Uterus (tissue), 4 donors: ENCODE measurements around the gene ARID1B. TPM values are rescaled to one million over a fixed set of nuclear protein-coding genes. Genes with fewer than 3 reads are reported as not detected.

Source experiments
- DNase-seq, 2 donors: peaks; one replicate each; pipeline ENCODE4 v3.0.0-alpha.2; 2019 to 2020
- H3K27ac ChIP-seq, 2 donors: fragments of 200-600 bp; sonication (generic); 1 replicate in 1 of 2; 2 replicates in 1 of 2; pipeline ENCODE4 v1.5.1; 2016 to 2018
- H3K27me3 ChIP-seq, 2 donors: fragments of 200-600 bp; sonication (generic); one replicate each; pipeline ENCODE4 v1.5.1; 2018 to 2019; ENCODE audit warnings: control low read depth in 1 of 2
- H3K36me3 ChIP-seq, 2 donors: fragments of 200-600 bp; sonication (generic); one replicate each; pipeline ENCODE4 v1.5.1; 2019; ENCODE audit warnings: control low read depth in 1 of 2
- H3K4me1 ChIP-seq, 2 donors: fragments of 200-600 bp; sonication (generic); one replicate each; pipeline ENCODE4 v1.5.1; 2018 to 2019; ENCODE audit warnings: control low read depth in 1 of 2
- H3K4me3 ChIP-seq, 2 donors: fragments of 200-600 bp; sonication (generic); 1 replicate in 1 of 2; 2 replicates in 1 of 2; pipeline ENCODE4 v1.5.1; 2018 to 2019; ENCODE audit warnings: mild to moderate bottlenecking in 1 of 2
- H3K9me3 ChIP-seq, 2 donors: fragments of 200-600 bp; sonication (generic); one replicate each; pipeline ENCODE4 v1.5.1; 2019; ENCODE audit warnings: control low read depth in 1 of 2
- CTCF ChIP-seq, 4 experiments: fragments of 200-600 bp in 2 of 4; fragments of 450-650 bp in 2 of 4; sonication (generic) in 2 of 4; IDR thresholded peaks; one replicate each; pipeline ENCODE4 v1.5.1; 2016 to 2019; ENCODE audit warnings: antibody characterized with exemption in 4 of 4, mild to moderate bottlenecking in 2 of 4, moderate library complexity in 1 of 4
- POLR2A ChIP-seq, 2 donors: fragments of 450-650 bp; IDR thresholded peaks; one replicate each; pipeline ENCODE4 v1.6.1; 2016; ENCODE audit warnings: antibody characterized with exemption in 2 of 2, mild to moderate bottlenecking in 1 of 2, moderate library complexity in 1 of 2
- intact Hi-C: fragments of 100-400 bp; cut with DNase I; formaldehyde crosslinking; loops from one replicate; pipeline ENCODE4 v1.15.1; 2023; ENCODE audit warnings: low total_unique reads
- total RNA-seq, 4 donors: library from RNA; depleted of rRNA in 3 of 4; stranded (reverse); fragments of >200 nt in 3 of 4; gene quantifications; one replicate each; pipeline versions ENCODE4 v1.1.0 to v1.2.4, GENCODE V29; 2014 to 2023
- donor health status: DM: yes; HTN: yes; CAD: no.

ARID1B gene
- total RNA-seq, 4 donors from 2014 or later = 63.8 to 198 (median 125) TPM

GRCh38 chr6:157221049-157221816 lies 444.1 kb downstream of the ARID1B start:
- TF ChIP-seq POLR2A (IDR thresholded peaks at IDR 0.05) (no peak), CTCF (IDR thresholded peaks at IDR 0.05) (peak; percentile 20 to 52 (median 38))
- peaks cover 8 to 9% of the 10 kb centered on the region in 2 donors for H3K4me1 ChIP-seq
- peak overlapping the region; percentile 23 to 34 for H3K4me3 ChIP-seq
- no peaks in the 10 kb centered on the region for H3K36me3 ChIP-seq
- H3K27ac ChIP-seq = peak overlapping the region in 1 of 2 donors; percentile 0
- DNase-seq = peak; percentile 73 to 82
- no peaks in the 10 kb centered on the region for H3K9me3 ChIP-seq
- H3K27me3 ChIP-seq = no peaks in the 10 kb centered on the region
- intact Hi-C loops = no loop called here

GRCh38 chr6:157221817-157222175 lies 444.6 kb downstream of the ARID1B start:
- no peaks in the 10 kb centered on the region for H3K27me3 ChIP-seq
- H3K36me3 ChIP-seq = no peaks in the 10 kb centered on the region
- H3K9me3 ChIP-seq = no peaks in the 10 kb centered on the region
- H3K4me3 ChIP-seq = no peak overlapping the region
- peaks cover 8 to 10% of the 10 kb centered on the region in 2 donors for H3K4me1 ChIP-seq
- DNase-seq = no peak
- no peak overlapping the region for H3K27ac ChIP-seq
- TF ChIP-seq CTCF (IDR thresholded peaks at IDR 0.05) (no peak), POLR2A (IDR thresholded peaks at IDR 0.05) (no peak)
- intact Hi-C loops = no loop called here

GRCh38 chr6:157222201-157222981 lies 445.2 kb downstream of the ARID1B start:
- peak in 1 of 2 donors; percentile 19 for DNase-seq
- Histone ChIP-seq H3K27ac (no peak overlapping the region), H3K4me3 (no peak overlapping the region), H3K36me3 (no peaks in the 10 kb centered on the region), H3K4me1 (peaks cover 8 to 13% of the 10 kb centered on the region in 2 donors), H3K27me3 (no peaks in the 10 kb centered on the region), H3K9me3 (no peaks in the 10 kb centered on the region)
- TF ChIP-seq CTCF (IDR thresholded peaks at IDR 0.05) (no peak), POLR2A (IDR thresholded peaks at IDR 0.05) (no peak)
- intact Hi-C loops = no loop called here

GRCh38 chr6:157223021-157223430 lies 445.8 kb downstream of the ARID1B start:
- Histone ChIP-seq H3K27ac (no peak overlapping the region), H3K4me1 (peaks cover 8 to 13% of the 10 kb centered on the region in 2 donors), H3K9me3 (no peaks in the 10 kb centered on the region), H3K27me3 (no peaks in the 10 kb centered on the region), H3K4me3 (no peak overlapping the region), H3K36me3 (no peaks in the 10 kb centered on the region)
- DNase-seq = peak in 1 of 2 donors; percentile 12
- no peak for TF ChIP-seq POLR2A (IDR thresholded peaks at IDR 0.05)
- no peak for TF ChIP-seq CTCF (IDR thresholded peaks at IDR 0.05)
- intact Hi-C loops = no loop called here

GRCh38 chr6:157223511-157223910 lies 446.3 kb downstream of the ARID1B start:
- TF ChIP-seq POLR2A (IDR thresholded peaks at IDR 0.05) = no peak
- no peak overlapping the region for H3K27ac ChIP-seq
- peak in 1 of 2 donors; percentile 20 for DNase-seq
- no peaks in the 10 kb centered on the region for H3K36me3 ChIP-seq
- peaks cover 8 to 13% of the 10 kb centered on the region in 2 donors for H3K4me1 ChIP-seq
- H3K4me3 ChIP-seq = no peak overlapping the region
- no peaks in the 10 kb centered on the region for H3K9me3 ChIP-seq
- intact Hi-C loops = no loop called here
- no peaks in the 10 kb centered on the region for H3K27me3 ChIP-seq
